H9 (cell line): ENCODE measurements around the gene PAK2. TPM values are rescaled to one million over a fixed set of nuclear protein-coding genes. Genes with fewer than 3 reads are reported as not detected.

Experiments
- DNase-seq: peaks from one replicate; pipeline ENCODE4 v3.0.0-alpha.2; 2017
- H2AFZ ChIP-seq: one replicate; pipeline ENCODE4 v1.6.1; 2013; ENCODE audit warnings: mild to moderate bottlenecking, low read length, control low read depth, moderate library complexity
- H2AK5ac ChIP-seq: 2 replicates; pipeline ENCODE4 v1.6.1; 2013; ENCODE audit warnings: low read length, control low read depth, mixed read lengths; ENCODE audit not compliant: insufficient read length
- H2BK120ac ChIP-seq: one replicate; pipeline ENCODE4 v1.6.1; 2013; ENCODE audit warnings: low read depth, mild to moderate bottlenecking, low read length, control low read depth, inconsistent platforms; ENCODE audit not compliant: poor library complexity, severe bottlenecking
- H2BK12ac ChIP-seq: 2 replicates; pipeline ENCODE4 v1.6.1; 2013; ENCODE audit warnings: low read length, control low read depth, mixed read lengths, low read depth; ENCODE audit not compliant: insufficient read length
- H2BK15ac ChIP-seq: 2 replicates; pipeline ENCODE4 v1.6.1; 2013; ENCODE audit warnings: low read depth, low read length, control low read depth
- H2BK20ac ChIP-seq: one replicate; pipeline ENCODE4 v1.6.1; 2013; ENCODE audit warnings: low read depth, mild to moderate bottlenecking, low read length, control low read depth, inconsistent platforms; ENCODE audit not compliant: poor library complexity, severe bottlenecking
- H2BK5ac ChIP-seq: 2 replicates; pipeline ENCODE4 v1.6.1; 2013; ENCODE audit warnings: low read length, control low read depth, mixed read lengths; ENCODE audit not compliant: insufficient read length
- H3K14ac ChIP-seq: 2 replicates; pipeline ENCODE4 v1.6.1; 2013; ENCODE audit warnings: low read length, control low read depth; ENCODE audit not compliant: insufficient read depth
- H3K18ac ChIP-seq: 2 replicates; pipeline ENCODE4 v1.6.1; 2013; ENCODE audit warnings: low read depth, mild to moderate bottlenecking, mixed read lengths, low read length, control low read depth; ENCODE audit not compliant: insufficient read length
- H3K23ac ChIP-seq: 2 replicates; pipeline ENCODE4 v1.6.1; 2013; ENCODE audit warnings: low read length, control low read depth, mixed read lengths, low read depth; ENCODE audit not compliant: insufficient read length
- H3K23me2 ChIP-seq: 2 replicates; pipeline ENCODE4 v1.6.1; 2013; ENCODE audit warnings: low read depth, mild to moderate bottlenecking, mixed read lengths, low read length, control low read depth; ENCODE audit not compliant: insufficient read length, poor library complexity, severe bottlenecking
- H3K27ac ChIP-seq: 2 replicates; pipeline ENCODE4 v1.5.1; 2013; ENCODE audit warnings: low read length, control low read depth, mixed read lengths, low read depth; ENCODE audit not compliant: insufficient read length
- H3K27me3 ChIP-seq: 2 replicates; pipeline ENCODE4 v1.6.1; 2013; ENCODE audit warnings: low read length, control low read depth, inconsistent platforms; ENCODE audit not compliant: insufficient read depth
- H3K4ac ChIP-seq: 2 replicates; pipeline ENCODE4 v1.6.1; 2013; ENCODE audit warnings: low read depth, mild to moderate bottlenecking, control low read depth, inconsistent platforms, low read length, moderate library complexity
- H3K4me1 ChIP-seq: 2 replicates; pipeline ENCODE4 v1.6.1; 2013; ENCODE audit warnings: low read length, control low read depth, inconsistent platforms; ENCODE audit not compliant: insufficient read depth
- H3K4me2 ChIP-seq: 2 replicates; pipeline ENCODE4 v1.6.1; 2013; ENCODE audit warnings: low read length, control low read depth, mixed read lengths; ENCODE audit not compliant: insufficient read length, insufficient read depth
- H3K56ac ChIP-seq: 2 replicates; pipeline ENCODE4 v1.6.1; 2013; ENCODE audit warnings: low read depth, mild to moderate bottlenecking, mixed read lengths, low read length, control low read depth; ENCODE audit not compliant: insufficient read length
- H3K79me1 ChIP-seq: 2 replicates; pipeline ENCODE4 v1.6.1; 2013; ENCODE audit warnings: low read depth, mild to moderate bottlenecking, moderate library complexity, low read length, control low read depth, inconsistent platforms; ENCODE audit not compliant: insufficient read depth, poor library complexity, severe bottlenecking
- H3K79me2 ChIP-seq: 2 replicates; pipeline ENCODE4 v1.6.1; 2013; ENCODE audit warnings: low read length, control low read depth, inconsistent platforms; ENCODE audit not compliant: insufficient read depth
- H3K9ac ChIP-seq: 2 replicates; pipeline ENCODE4 v1.6.1; 2013; ENCODE audit warnings: low read length, control low read depth, mixed read lengths; ENCODE audit not compliant: insufficient read length; ENCODE audit errors: extremely low read depth
- H3K9me3 ChIP-seq: one replicate; pipeline ENCODE4 v1.6.1; 2013; ENCODE audit warnings: low read depth, low read length, inconsistent platforms; ENCODE audit not compliant: control insufficient read depth
- H3T11ph ChIP-seq: one replicate; pipeline ENCODE4 v1.6.1; 2013; ENCODE audit warnings: mild to moderate bottlenecking, low read length, control low read depth, inconsistent platforms
- H4K20me1 ChIP-seq: one replicate; pipeline ENCODE4 v1.6.1; 2013; ENCODE audit not compliant: control insufficient read depth, insufficient read length, insufficient read depth
- H4K5ac ChIP-seq: 2 replicates; pipeline ENCODE4 v1.6.1; 2013; ENCODE audit warnings: low read depth, mild to moderate bottlenecking, mixed read lengths, low read length, control low read depth; ENCODE audit not compliant: insufficient read length
- H4K8ac ChIP-seq: replicated peaks from 2 replicates; pipeline ENCODE4 v1.6.1; 2013; ENCODE audit warnings: low read length, control low read depth, mixed read lengths, low read depth; ENCODE audit not compliant: insufficient read length
- H4K91ac ChIP-seq: 2 replicates; pipeline ENCODE4 v1.6.1; 2013; ENCODE audit warnings: low read depth, mild to moderate bottlenecking, moderate library complexity, mixed read lengths, low read length, control low read depth; ENCODE audit not compliant: insufficient read length
- H3K27ac Mint-ChIP-seq, 3 experiments: 2 replicates in 2 of 3; 3 replicates in 1 of 3; pipeline ENCODE4 v1.8.0; 2020 to 2021; ENCODE audit warnings: mixed read lengths in 3 of 3, mild to moderate bottlenecking in 1 of 3, moderate library complexity in 1 of 3
- H3K27me3 Mint-ChIP-seq: 2 replicates; pipeline ENCODE4 v1.8.0; 2021; ENCODE audit warnings: low read depth, mild to moderate bottlenecking, moderate library complexity, mixed read lengths
- H3K36me3 Mint-ChIP-seq, 3 experiments: 2 replicates in 2 of 3; 3 replicates in 1 of 3; pipeline ENCODE4 v1.8.0; 2020 to 2021; ENCODE audit warnings: low read depth in 3 of 3, mixed read lengths in 3 of 3; ENCODE audit not compliant: insufficient read depth in 1 of 3
- H3K4me1 Mint-ChIP-seq, 2 experiments: 2 replicates each; pipeline ENCODE4 v1.8.0; 2020; ENCODE audit warnings: mixed read lengths in 2 of 2
- H3K4me3 Mint-ChIP-seq, 2 experiments: 2 replicates in 1 of 2; 3 replicates in 1 of 2; pipeline ENCODE4 v1.8.0; 2020 to 2021; ENCODE audit warnings: mild to moderate bottlenecking in 2 of 2, mixed read lengths in 2 of 2, moderate library complexity in 1 of 2
- H3K9me3 Mint-ChIP-seq, 2 experiments: 2 replicates in 1 of 2; 3 replicates in 1 of 2; pipeline ENCODE4 v1.8.0; 2020; ENCODE audit warnings: mild to moderate bottlenecking in 2 of 2, mixed read lengths in 2 of 2, moderate library complexity in 1 of 2
- WGBS: extraction: QIAGEN DNeasy Blood & Tissue Kit; methylation state at CpG from one replicate; pipeline ENCODE4 v1.1.7; 2013; ENCODE audit warnings: missing lambda C conversion rate, low lambda C conversion rate, mixed read lengths; ENCODE audit not compliant: insufficient read length; ENCODE audit errors: extremely low coverage; 5-methylcytosine and 5-hydroxymethylcytosine counted together
- total RNA-seq: library from RNA; stranded (reverse); gene quantifications from 2 replicates; pipeline ENCODE4 v1.2.1, GENCODE V29; 2021
- TF ChIP-seq, protein P1 (sequence below): fragments of 200-600 bp; sonication (generic); conservative IDR thresholded peaks from 3 replicates; pipeline ENCODE4 v1.8.0; 2021; ENCODE audit warnings: antibody characterized with exemption, mild to moderate bottlenecking

The PAK2 gene
- total RNA-seq, 1 experiment from 2014 or later: 65.7 TPM

DNA sequence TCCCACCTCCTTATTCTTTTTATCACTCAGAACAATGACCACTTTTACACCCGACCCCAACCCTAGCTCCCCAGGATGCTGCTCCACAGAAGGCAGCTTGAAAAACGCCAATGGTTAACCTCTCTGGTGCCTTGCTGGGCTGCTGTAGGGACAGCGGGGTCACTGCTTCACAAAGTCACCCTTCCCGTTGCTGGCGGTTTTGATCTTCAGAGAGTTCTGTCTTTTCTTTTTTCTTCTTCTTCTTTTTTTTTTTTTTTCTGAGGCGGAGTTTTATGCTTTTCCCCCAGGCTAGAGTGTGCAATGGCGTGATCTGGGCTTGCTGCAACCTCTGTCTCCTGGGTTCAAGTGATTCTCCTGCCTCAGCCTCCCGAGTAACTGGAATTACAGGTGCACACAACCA, 48.3 kb upstream of the PAK2 start:
- H3K27ac ChIP-seq: no peak overlapping the region

More for the DNA sequence above, 48.3 kb upstream of the PAK2 start:
- no peak overlapping the region for H3K27ac Mint-ChIP-seq
- Histone ChIP-seq H3K79me1 (no peaks in the 10 kb centered on the region), H4K91ac (no peak overlapping the region), H2AK5ac (no peak overlapping the region), H3K23me2 (no peaks in the 10 kb centered on the region), H3K18ac (no peak overlapping the region), H3K9ac (no peak overlapping the region), H2AFZ (no peak overlapping the region), H3K14ac (no peak overlapping the region), H3T11ph (no peak overlapping the region), H4K8ac (no peak overlapping the region), H3K4me1 (no peaks in the 10 kb centered on the region; the same call in 1 of the 2 replicates), H2BK5ac (no peak overlapping the region), H3K4ac (no peak overlapping the region), H4K5ac (no peak overlapping the region), H4K20me1 (no peaks in the 10 kb centered on the region), H2BK120ac (no peak overlapping the region), H3K23ac (no peak overlapping the region), H3K56ac (no peak overlapping the region), H2BK12ac (no peak overlapping the region), H2BK20ac (no peak overlapping the region), H2BK15ac (no peak overlapping the region), H3K9me3 (no peaks in the 10 kb centered on the region), H3K4me2 (no peak overlapping the region), H3K27me3 (no peaks in the 10 kb centered on the region), H3K79me2 (no peaks in the 10 kb centered on the region)
- no peaks in the 10 kb centered on the region for H3K36me3 Mint-ChIP-seq
- no peak for DNase-seq
- WGBS: no CpG with 5 or more reads among the region's 8 CpGs
- no peaks in the 10 kb centered on the region for H3K27me3 Mint-ChIP-seq
- no peak overlapping the region for H3K4me3 Mint-ChIP-seq
- peaks cover 8% of the 10 kb centered on the region in 2 experiments for H3K4me1 Mint-ChIP-seq
- peaks cover 0 to 2% of the 10 kb centered on the region in 2 experiments; a peak in 1 of 5 replicates for H3K9me3 Mint-ChIP-seq
- TF ChIP-seq, protein P1, sequence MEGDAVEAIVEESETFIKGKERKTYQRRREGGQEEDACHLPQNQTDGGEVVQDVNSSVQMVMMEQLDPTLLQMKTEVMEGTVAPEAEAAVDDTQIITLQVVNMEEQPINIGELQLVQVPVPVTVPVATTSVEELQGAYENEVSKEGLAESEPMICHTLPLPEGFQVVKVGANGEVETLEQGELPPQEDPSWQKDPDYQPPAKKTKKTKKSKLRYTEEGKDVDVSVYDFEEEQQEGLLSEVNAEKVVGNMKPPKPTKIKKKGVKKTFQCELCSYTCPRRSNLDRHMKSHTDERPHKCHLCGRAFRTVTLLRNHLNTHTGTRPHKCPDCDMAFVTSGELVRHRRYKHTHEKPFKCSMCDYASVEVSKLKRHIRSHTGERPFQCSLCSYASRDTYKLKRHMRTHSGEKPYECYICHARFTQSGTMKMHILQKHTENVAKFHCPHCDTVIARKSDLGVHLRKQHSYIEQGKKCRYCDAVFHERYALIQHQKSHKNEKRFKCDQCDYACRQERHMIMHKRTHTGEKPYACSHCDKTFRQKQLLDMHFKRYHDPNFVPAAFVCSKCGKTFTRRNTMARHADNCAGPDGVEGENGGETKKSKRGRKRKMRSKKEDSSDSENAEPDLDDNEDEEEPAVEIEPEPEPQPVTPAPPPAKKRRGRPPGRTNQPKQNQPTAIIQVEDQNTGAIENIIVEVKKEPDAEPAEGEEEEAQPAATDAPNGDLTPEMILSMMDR: no peak
